HepG2 (cell line): Measurements from ENCODE around the gene F12. TPM values are rescaled to one million over a fixed set of nuclear protein-coding genes. Genes with fewer than 3 reads are reported as not detected.

Source experiments
- CREBL2 ChIP-seq: sonication (generic); formaldehyde crosslinking; IDR thresholded peaks from 2 replicates; pipeline ENCODE4 v1.8.1; 2023; ENCODE audit warnings: missing genetic modification reagents, mild to moderate bottlenecking, borderline replicate concordance
- GATAD1 ChIP-seq: IDR thresholded peaks from 2 replicates; pipeline ENCODE4 v1.6.1; 2016; ENCODE audit warnings: missing genetic modification reagents, missing compliant biosample characterization
- GPN1 ChIP-seq: sonication (generic); formaldehyde crosslinking; IDR thresholded peaks from 2 replicates; pipeline ENCODE4 v1.5.1; 2020; ENCODE audit warnings: missing genetic modification reagents, borderline replicate concordance
- MAX ChIP-seq: IDR thresholded peaks from 2 replicates; pipeline ENCODE4 v1.6.1; 2012; ENCODE audit warnings: inconsistent platforms
- SRSF9 ChIP-seq: fragments of 200-400 bp; formaldehyde crosslinking; IDR thresholded peaks from 2 replicates; pipeline ENCODE4 v1.6.1; 2018; ENCODE audit warnings: borderline replicate concordance, mild to moderate bottlenecking, low read depth, low read length; ENCODE audit not compliant: insufficient read depth, poor library complexity, severe bottlenecking
- ZFP82 ChIP-seq: sonication (generic); formaldehyde crosslinking; IDR thresholded peaks from 2 replicates; pipeline ENCODE4 v1.5.1; 2020; ENCODE audit warnings: mild to moderate bottlenecking, missing genetic modification reagents, borderline replicate concordance
- ZNF124 ChIP-seq: sonication (generic); formaldehyde crosslinking; IDR thresholded peaks from 2 replicates; pipeline ENCODE4 v1.4.0; 2020; ENCODE audit warnings: missing genetic modification reagents
- ZNF567 ChIP-seq: sonication (generic); formaldehyde crosslinking; IDR thresholded peaks from 2 replicates; pipeline ENCODE4 v1.8.1; 2023; ENCODE audit warnings: mild to moderate bottlenecking, missing genetic modification reagents, borderline replicate concordance
- polyA plus RNA-seq, 8 experiments: library from polyadenylated mRNA; depleted of rRNA in 3 of 8; stranded (reverse) in 7 of 8; unstranded in 1 of 8; fragments of >200 nt; fragmentation: Illumina TruSeq in 4 of 8; extraction: Trizol in 4 of 8; gene quantifications; 2 replicates each; pipeline versions ENCODE4 v1.2.1 to v1.2.3, GENCODE V29; 2011 to 2016; ENCODE audit warnings: low read depth in 4 of 8, missing spikeins in 1 of 8, mixed read lengths in 1 of 8; ENCODE audit not compliant: insufficient read depth in 1 of 8
- total RNA-seq, 5 experiments: library from RNA; depleted of rRNA; stranded (reverse); fragments of >200 nt; fragmentation: Illumina TruSeq; extraction: Trizol; gene quantifications; 2 replicates each; pipeline ENCODE4 v1.2.3, GENCODE V29; 2016; ENCODE audit warnings: low read depth in 1 of 5
- TF ChIP-seq, protein P1 (sequence below): IDR thresholded peaks from 2 replicates; pipeline ENCODE4 v1.6.1; 2018; ENCODE audit warnings: missing genetic modification reagents, mild to moderate bottlenecking, missing compliant biosample characterization

Gene F12
- total and polyA plus RNA-seq, 2 of the 13 experiments (the other 11 are each of a cell fraction or from before 2014, with no cell fraction given): 2.5 to 3.0 TPM

- TF ChIP-seq, protein P1, sequence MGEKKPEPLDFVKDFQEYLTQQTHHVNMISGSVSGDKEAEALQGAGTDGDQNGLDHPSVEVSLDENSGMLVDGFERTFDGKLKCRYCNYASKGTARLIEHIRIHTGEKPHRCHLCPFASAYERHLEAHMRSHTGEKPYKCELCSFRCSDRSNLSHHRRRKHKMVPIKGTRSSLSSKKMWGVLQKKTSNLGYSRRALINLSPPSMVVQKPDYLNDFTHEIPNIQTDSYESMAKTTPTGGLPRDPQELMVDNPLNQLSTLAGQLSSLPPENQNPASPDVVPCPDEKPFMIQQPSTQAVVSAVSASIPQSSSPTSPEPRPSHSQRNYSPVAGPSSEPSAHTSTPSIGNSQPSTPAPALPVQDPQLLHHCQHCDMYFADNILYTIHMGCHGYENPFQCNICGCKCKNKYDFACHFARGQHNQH (CRISPR knock-in tag): no peak
- no peak for TF ChIP-seq CREBL2 (CRISPR knock-in tag)
- TF ChIP-seq GATAD1: 0 out of 2 replicates have a peak, but pooled peaks have one; percentile 16
- no peak for TF ChIP-seq GPN1 (CRISPR knock-in tag)
- TF ChIP-seq MAX: 0 out of 2 replicates have a peak, but pooled peaks have one; percentile 18
- TF ChIP-seq SRSF9: no peak
- 0 out of 2 replicates have a peak, but pooled peaks have one; percentile 58 for TF ChIP-seq ZNF567 (CRISPR knock-in tag)
- no peak for TF ChIP-seq ZFP82 (CRISPR knock-in tag)
- no peak for TF ChIP-seq ZNF124 (CRISPR knock-in tag)
- TF ChIP-seq, all 625 proteins: peak for 17
These were observed 19.9 kb downstream of the F12 start (continued) for GRCh38 chr5:177389241-177390169.
